Stimulated activated CD4-positive, alpha-beta T cell treated with anti-CD3 and anti-CD28 coated beads, Interleukin-1b, Interleukin-23, amount 100 ng/mL, for 1 hour (primary cell): Measurements from ENCODE around the gene ARHGAP9.
A peak's percentile ranks its signal among the peaks of the same experiment; 100 is the strongest.
"Not testable (repeated sequence)": the region's sequence is repeated elsewhere in the genome, so short reads cannot be mapped to it uniquely, and the experiment has no call there.

Experiments used
- DNase-seq, 2 donors: peaks; one replicate each; pipeline ENCODE4 v3.0.0-alpha.2; 2020; ENCODE audit warnings: low read depth in 2 of 2

The ARHGAP9 gene

GRCh38 chr12:57479376-57480115, at the start of gene ARHGAP9:
Gene ARHGAP9 (minus strand): TSS chr12:57479866. CDS start chr12:57479406, 460 bp downstream.
- no peak for DNase-seq

- DNase-seq = no peak
These were observed 49.3 kb upstream of the ARHGAP9 start for GRCh38 chr12:57528831-57529555.

DNA sequence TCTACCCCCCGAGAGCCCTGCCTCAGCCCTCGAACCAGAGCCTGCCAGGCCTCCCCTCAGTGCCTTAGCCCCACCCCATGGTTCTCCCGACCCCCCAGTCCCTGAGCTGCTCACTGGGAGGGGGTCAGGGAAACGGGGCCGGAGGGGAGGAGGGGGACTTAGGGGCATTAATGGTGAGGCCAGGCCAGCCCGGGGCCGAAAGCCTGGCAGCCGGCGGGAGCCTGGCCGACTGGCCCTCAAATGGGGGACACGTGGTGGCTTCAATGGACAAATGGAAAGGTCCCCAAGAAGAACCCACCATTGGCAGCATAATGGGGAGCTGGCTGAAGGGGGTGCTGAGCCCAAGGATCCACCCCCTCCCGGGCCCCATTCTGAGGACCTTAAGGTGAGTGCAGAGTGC, 48.5 kb upstream of the ARHGAP9 start:
- no peak for DNase-seq

DNA sequence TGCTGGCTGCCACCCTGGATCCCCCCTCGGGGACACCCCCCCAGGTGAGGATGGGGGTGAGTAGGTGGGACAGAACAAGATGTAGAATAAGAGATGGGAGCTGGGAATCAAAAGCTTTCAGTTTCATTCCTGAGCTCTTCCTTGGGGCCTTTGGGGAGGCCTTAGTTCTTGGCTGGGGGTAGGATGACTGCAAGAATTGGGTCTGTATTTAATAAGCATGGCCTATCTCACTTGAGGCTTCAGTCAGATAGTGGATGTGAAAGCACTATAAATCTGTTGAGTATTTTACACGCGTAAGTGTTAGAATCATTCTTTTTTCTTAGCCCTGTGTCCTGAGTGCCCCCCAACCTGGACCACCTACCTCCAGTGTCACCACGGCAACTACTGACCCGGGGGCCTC, 47.5 kb upstream of the ARHGAP9 start:
- DNase-seq = no peak

- DNase-seq = no peak
These were observed 46.9 kb upstream of the ARHGAP9 start for GRCh38 chr12:57526477-57527126.

- DNase-seq = no peak
These were observed 46.1 kb upstream of the ARHGAP9 start for GRCh38 chr12:57525615-57526383.

DNA sequence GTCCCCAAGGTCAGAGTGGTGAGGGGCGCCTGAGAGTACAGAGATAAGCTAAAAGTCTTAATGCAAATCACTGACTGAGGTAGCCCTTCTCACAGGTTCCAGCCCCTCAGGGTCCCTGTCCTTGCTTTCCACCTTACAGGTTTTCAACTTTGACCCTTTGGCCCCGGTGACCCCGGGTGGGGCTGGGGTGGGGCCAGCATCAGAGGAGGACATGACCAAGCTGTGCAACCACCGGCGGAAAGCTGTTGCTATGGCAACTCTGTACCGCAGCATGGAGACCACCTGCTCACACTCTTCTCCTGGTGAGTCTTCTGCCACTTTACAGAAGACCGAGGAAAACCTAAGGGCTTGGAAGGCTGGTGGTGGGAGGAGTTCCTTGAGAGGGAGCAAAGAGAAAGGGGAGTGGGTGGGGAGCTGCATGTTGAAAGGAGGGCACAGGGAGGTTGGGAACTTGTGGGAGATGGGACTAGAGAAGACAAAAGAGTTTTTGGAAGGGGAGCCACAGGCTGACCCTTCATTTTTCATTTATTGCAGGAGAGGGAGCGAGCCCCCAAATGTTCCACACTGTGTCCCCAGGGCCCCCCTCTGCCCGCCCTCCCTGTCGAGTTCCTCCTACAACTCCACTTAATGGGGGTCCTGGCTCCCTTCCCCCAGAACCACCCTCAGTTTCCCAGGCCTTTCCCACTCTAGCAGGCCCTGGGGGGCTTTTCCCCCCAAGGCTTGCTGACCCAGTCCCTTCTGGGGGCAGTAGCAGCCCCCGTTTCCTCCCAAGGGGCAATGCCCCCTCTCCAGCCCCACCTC, 45.3 kb upstream of the ARHGAP9 start:
- DNase-seq = no peak

DNA sequence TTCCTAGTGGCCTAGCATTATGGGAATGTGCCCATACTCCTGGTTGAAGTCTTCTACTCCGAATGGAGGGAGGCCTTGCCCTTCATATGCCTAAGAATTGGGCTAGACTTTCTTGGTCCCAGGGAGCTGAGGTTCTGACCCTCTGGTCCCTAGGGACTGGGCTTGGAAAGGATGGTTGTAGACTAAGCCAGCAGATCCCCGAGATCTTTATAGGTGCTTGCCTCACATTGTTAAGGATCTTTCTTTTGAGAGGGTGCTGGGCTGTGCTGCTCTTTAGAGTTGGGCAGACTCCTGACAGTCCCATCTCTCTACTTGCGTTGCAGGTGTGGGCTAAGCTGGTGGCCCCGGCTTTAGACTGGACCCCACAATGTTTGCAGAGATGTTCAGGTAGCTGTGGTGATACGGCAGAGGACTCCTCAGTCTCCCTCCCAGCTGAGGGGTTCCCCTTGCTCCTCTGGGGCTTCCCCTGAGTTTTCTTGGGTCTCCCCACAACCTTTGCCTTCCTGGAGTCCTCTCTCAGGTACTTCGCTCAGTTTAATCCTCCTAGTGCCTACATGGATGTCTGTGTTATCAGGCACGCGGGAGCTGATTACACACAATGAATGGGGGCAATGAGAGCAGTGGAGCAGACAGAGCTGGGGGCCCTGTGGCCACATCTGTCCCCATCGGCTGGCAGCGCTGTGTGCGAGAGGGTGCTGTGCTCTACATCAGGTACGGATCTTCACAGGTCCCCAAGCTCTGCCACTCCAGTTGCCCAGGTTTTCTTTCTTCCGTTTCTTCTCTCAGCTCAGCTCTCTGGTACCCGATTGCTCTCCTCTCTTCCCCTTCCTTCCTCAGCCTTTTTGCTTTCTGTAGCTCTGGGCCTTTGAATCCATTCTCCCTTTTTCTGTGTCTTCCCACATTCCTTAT, 44.3 kb upstream of the ARHGAP9 start:
- no peak for DNase-seq

DNA sequence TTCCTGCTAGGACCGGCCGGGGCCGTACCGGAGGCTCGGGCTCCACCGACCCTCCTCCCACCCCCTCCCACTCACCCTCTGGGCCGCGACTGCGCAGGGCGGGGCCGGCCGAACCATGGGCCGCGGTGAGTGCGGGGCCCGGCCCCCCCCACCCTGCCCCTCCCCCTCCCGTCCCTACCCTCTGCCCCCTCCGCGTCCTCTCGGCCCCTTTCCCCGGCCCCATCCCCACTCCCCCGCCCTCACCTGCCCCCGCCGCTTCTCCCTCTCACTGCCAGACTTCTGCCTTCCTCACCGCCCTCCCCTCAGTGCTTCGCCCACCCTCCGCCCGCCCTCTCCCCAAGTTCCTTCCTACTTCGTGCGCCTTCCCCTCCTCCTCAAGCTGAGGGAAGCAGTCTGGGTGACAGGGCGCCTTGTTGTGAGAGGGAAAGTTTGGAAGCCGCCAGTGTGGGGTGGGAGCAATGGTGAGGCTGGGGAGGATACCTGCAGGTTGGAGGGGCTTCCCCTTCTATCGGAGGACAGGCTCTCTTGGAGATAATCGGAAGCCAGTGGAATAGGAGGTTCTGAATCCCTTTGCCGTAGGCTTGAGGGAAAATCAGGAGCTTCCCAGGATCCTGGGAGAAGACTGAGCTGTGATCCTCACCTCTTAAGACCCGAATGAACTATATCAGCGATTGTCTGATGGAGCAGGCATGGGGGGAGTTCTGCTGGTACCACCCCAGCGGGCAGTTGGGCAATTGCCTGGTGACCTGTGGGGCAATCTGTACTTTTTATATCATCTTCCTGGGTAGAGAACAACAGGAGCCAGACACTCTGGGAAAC, 43.4 kb upstream of the ARHGAP9 start:
- DNase-seq = no peak

DNA sequence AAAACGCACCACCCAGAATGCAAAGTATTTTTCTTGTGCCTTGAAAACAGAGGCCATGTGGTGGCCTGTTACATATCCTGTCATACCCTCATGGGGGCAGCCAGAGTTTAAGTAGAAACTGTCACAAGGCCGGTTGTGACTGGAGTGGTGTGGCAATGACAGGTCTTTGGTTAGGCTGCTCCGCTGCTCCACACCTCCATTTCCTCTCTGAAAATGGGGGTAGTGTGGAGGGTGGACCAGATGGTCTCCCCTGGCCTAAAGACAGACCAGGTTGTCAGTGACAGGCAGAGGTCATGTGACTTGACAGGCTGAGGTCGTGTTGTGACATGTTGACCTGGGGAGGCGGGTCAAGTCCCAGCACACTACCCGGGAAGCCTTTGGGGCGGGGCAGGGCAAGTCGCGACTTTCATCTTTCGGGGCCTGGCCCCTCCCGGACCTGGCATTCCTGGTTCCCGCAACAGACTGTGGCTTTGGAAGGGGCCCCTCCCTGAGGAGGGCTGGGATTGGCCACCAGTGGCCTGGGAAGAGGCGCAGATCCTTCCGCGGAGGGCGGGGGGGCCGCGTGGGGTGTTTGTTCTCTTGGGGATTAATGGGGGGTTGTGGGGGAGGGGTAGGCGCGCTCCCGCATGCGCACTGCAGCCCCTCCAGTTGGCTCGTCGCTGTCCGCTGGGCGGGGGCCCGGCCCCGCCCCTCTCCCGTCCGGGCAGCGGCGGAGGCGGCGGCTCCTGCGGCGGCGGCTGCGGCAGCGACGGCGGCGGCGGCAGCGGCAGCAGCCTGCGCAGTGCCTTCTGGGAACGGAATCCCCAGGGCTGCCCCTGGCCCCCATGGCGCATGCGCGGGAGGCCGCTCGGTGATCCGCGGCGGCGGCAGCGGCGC, 42.6 kb upstream of the ARHGAP9 start, which contains the start of gene MBD6:
MBD6 (plus strand) TSS at position 814 of the 876 bp plus-strand sequence. CDS start 1,480 bp downstream, outside the sequence.
- peak; percentile 77 to 86 for DNase-seq

DNA sequence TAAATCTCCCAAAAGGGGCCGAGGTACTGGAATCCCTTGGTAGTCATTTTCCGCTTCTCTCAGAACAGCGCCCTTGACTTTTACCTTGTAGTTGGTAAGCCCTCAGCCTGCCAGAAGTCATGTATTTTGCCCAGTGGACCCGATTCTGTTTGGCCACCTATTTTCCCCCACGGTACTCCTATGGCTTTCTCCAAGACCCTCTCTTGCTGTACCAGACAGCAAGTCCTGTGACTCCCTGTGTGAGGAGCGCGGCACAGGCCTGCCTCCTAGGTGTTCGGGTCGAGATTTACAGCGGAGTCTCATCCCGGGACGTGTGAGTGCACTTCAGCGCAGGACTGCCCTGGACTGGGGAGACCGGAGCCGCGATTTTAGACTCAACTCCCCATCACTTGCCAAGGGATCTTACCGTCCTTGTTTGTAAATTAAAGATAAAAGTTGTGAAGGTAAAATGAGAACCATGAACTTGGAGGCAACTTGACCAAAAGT, 41.9 kb upstream of the ARHGAP9 start:
- DNase-seq = no peak

DNA sequence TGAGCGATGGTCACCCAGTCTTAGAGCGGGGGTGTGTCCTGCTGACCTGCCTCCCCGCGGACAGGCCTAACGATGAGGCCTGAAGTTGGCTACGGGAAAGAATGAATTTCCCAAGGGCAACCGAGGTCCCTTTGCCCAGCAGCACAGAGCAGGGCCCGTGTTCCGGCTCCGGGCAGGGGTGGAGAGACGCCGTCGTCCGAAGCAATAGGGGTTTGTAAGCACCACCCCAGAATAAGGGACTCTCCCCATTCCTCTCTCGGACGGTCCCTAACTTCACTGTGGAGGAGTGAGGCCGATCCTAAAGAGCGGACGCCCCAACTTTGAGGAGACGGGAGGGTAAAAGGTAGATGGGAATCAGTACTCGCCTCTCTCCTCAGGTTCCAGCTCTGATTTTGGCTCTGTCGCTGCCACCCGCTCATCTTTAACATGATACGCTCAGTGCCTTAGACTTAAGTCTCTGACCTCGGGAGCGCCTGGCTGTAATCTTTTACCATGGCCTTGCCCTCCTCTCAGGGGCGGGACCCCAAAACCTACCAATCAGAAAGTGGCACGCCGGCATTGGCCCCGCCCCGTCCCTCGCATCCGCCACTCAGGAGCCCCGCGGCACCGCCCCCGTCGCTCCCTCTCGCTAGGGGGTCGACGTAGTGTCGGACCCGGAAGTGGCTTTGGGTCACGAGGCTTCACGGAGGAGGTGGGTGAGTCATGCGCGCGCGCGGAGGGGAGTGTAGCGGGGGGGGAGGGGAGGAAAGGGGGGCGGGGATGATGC, 40.6 kb upstream of the ARHGAP9 start, which contains the start of gene DDIT3:
DDIT3 (minus strand) TSS at position 462 of the 766 bp plus-strand sequence. CDS start 3,108 bp downstream, outside the sequence.
- peak; percentile 98 to 100 for DNase-seq

DNA sequence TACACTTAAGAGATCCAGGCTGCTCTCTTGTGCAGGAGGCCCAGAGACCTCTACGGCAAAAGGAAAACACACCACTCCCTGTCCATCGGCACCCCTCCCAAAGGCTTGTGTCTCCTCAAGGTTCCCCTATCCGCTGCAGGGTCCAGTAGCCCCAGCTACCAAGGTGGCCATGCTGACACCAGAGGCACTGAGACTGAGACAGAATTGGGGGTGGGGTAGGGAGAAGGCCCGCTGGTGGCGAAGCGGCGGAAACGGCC, 40.1 kb upstream of the ARHGAP9 start:
- DNase-seq = no peak

- no peak for DNase-seq
These were observed 39.5 kb upstream of the ARHGAP9 start for GRCh38 chr12:57518920-57519795.

DNA sequence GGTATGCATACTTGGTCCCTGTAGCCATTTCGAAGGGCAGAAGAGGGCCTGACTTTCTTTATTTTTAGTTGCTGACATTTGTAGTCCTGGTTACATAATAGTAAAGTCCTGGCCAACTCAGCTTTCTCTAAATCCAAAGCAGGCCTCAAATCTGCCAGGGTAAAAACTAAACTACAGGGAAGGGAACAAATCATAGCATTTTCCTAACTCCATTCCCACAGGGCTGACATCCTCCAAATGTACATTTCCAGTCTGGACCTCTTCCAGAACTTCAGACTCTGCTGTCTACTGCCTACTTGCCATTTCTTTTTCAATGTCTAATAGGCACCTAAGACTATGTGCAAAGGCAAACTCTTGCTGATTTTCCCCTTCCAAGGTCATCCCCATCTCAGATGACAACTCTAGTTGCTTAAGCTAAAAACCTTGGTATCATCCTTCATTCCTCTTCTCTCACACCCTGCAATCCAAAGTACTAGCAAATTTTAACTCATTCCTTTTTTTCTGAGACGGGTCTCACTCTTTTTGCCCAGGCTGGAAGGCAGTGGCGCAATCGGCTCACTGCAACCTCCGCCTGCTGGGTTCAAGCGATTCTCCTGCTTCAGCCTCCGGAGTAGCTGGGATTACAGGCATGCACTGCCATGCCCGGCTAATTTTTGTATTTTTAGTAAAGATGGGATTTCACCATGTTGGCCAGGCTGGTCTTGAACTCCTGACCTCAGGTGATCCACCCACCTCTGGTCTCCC, 38.7 kb upstream of the ARHGAP9 start:
- no peak for DNase-seq

GRCh38 chr12:57517718-57518117, 38.1 kb upstream of the ARHGAP9 start:
- not testable (repeated sequence) for DNase-seq
